Pericardium fibroblast (primary cell): Measurements from ENCODE around the gene TRIM75. TPM values are rescaled to one million over a fixed set of nuclear protein-coding genes. Genes with fewer than 3 reads are reported as not detected.

Source experiments
- total RNA-seq: library from RNA; depleted of rRNA; stranded (reverse); fragments of >200 nt; gene quantifications from 2 replicates; pipeline ENCODE4 v1.2.3, GENCODE V29; 2015

TRIM75 gene
- not detected in 2 replicates for total RNA-seq

DNA sequence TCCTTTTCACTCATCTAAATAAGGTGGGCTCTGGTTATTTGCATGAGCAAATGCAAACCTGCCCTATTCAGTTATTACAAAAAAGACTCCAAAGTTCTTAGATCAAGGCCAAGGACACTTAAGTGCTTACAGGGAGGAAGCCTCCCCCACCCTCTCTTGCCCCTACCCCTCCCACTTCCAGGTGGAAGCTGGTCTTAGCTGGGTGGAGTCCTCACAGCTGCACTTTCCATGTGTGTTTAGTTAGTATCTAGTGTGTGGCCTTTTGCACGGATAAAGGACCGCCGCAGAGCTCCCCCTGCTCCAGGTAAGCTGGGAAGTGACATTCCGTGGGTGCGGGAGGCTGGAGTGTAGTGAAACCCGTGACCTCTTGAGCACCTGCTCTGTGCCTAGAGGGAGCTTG, at the start of gene TRIM75:
Gene TRIM75 (plus strand): TSS at position 222 of the 400 bp plus-strand sequence. CDS start 5,282 bp downstream, outside the sequence.

DNA sequence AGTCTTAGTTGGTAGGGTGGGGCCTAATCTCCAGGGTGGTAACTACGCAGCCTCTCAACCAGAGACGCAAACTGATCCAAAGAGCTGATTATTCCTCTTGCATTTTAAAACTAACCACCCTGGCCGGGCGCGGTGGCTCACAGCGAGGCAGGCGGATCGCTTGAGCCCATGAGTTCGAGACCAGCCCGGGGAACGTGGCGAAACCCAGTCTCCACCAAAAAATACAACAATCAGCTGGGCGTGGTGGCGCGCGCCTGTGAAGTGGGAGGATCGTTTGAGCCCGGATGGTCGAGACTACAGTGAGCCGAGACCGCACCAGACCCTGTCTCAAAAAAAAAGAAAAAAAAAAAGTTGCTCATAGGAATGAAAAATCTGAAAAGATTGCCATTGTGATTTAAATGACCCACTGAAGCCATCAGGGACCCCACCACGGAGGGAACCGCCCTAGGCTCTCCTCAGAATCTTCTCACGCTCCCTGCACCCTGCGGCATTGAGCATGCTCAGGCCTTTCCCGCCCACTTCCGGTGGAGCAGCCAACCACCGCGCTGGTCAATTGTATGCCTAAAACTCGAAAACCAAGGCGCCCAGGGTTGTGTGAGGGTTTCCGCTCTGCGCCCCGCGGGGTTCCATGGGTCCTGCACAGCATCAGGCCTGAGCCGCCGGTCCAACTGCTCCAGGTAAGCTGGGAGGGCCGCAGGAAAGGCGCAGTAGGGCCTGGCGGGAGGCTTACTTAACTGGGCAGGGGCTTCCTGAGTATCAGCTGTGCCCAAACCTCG, 22.0 kb upstream of the TRIM75 start, which contains the start of gene TRIM60:
Gene TRIM60 (plus strand): TSS at position 564 of the 776 bp plus-strand sequence. CDS start 8,074 bp downstream, outside the sequence.

Other genes with a start within 250 kb of the TRIM75 start
- gene APELA, start 176.7 kb upstream of the TRIM75 start, total RNA-seq, result not detected in 2 replicates
- gene TRIM61, start 76.2 kb upstream of the TRIM75 start, total RNA-seq, result 3.3 and 4.6 TPM in 2 replicates
- gene TRIM60, start 21.9 kb upstream of the TRIM75 start, total RNA-seq, result not detected in 2 replicates
- 12.3 and 14.1 TPM in 2 replicates for gene TMEM192, start 59.0 kb downstream of the TRIM75 start, total RNA-seq
- 8.4 and 10.5 TPM in 2 replicates for gene KLHL2, start 153.7 kb downstream of the TRIM75 start, total RNA-seq